OCI-LY7 (cell line): ENCODE data around the gene MSANTD7. TPM values are rescaled to one million over a fixed set of nuclear protein-coding genes. Genes with fewer than 3 reads are reported as not detected.
"Not testable (repeated sequence)": the region's sequence is repeated elsewhere in the genome, so short reads cannot be mapped to it uniquely, and the experiment has no call there.

ENCODE experiments used
- BruUV-seq: library from RNA; stranded (reverse); fragments of 400-500 nt; replicated peaks from 2 replicates; lab custom pipeline; 2021; lab: Mats Ljungman, UMichigan
- CTCF ChIA-PET: fragments of 300-600 bp; sonication (Branson Sonifier 250); formaldehyde crosslinking; loops from one replicate; lab custom pipeline; 2022; ENCODE audit warnings: antibody characterized with exemption; ENCODE audit not compliant: unreplicated experiment; lab: Charles Lee
- POLR2A ChIA-PET: fragments of 300-600 bp; sonication (Branson Sonifier 250); formaldehyde crosslinking; loops from one replicate; lab custom pipeline; 2022; ENCODE audit warnings: antibody characterized with exemption; lab: Charles Lee
- DNase-seq: peaks from one replicate; pipeline ENCODE4 v3.0.0-alpha.2; 2015; ENCODE audit warnings: low spot score
- H2AFZ ChIP-seq: fragments of 200-600 bp; sonication (generic), shearing (Covaris generic); 2 replicates; pipeline ENCODE4 v1.6.1; 2014; ENCODE audit warnings: mild to moderate bottlenecking, antibody characterized with exemption, low read length, moderate library complexity
- H3K27ac ChIP-seq: fragments of 200-600 bp; sonication (generic); 2 replicates; pipeline ENCODE4 v1.5.1; 2014; ENCODE audit warnings: mixed run types, low read depth, mild to moderate bottlenecking, moderate library complexity, low read length, inconsistent platforms; ENCODE audit not compliant: poor library complexity, severe bottlenecking
- H3K36me3 ChIP-seq: fragments of 200-600 bp; sonication (generic); 2 replicates; pipeline ENCODE4 v1.6.1; 2014; ENCODE audit warnings: mild to moderate bottlenecking, antibody characterized with exemption, low read length, moderate library complexity, mixed read lengths; ENCODE audit not compliant: insufficient read depth
- H3K4me1 ChIP-seq: fragments of 200-600 bp; sonication (generic); 2 replicates; pipeline ENCODE4 v1.5.1; 2014; ENCODE audit warnings: mild to moderate bottlenecking, low read length; ENCODE audit not compliant: insufficient read depth, poor library complexity, severe bottlenecking
- H3K4me2 ChIP-seq: fragments of 200-600 bp; sonication (generic); 2 replicates; pipeline ENCODE4 v1.6.1; 2014; ENCODE audit warnings: mild to moderate bottlenecking, low read length
- H3K4me3 ChIP-seq: fragments of 200-600 bp; sonication (generic); 2 replicates; pipeline ENCODE4 v1.5.1; 2014; ENCODE audit warnings: mild to moderate bottlenecking, low read depth, low read length; ENCODE audit not compliant: poor library complexity, severe bottlenecking
- H3K79me2 ChIP-seq: fragments of 200-600 bp; sonication (generic); 2 replicates; pipeline ENCODE4 v1.6.1; 2016; ENCODE audit warnings: low read depth, mild to moderate bottlenecking, low read length, moderate library complexity, mixed read lengths; ENCODE audit not compliant: insufficient read depth
- H3K9me2 ChIP-seq: fragments of 200-600 bp; sonication (generic); 2 replicates; pipeline ENCODE4 v1.6.1; 2016; ENCODE audit warnings: mild to moderate bottlenecking, low read length, mixed read lengths; ENCODE audit not compliant: insufficient read depth
- H3K9me3 ChIP-seq: fragments of 200-600 bp; sonication (generic); 2 replicates; pipeline ENCODE4 v1.6.1; 2014; ENCODE audit warnings: mild to moderate bottlenecking, mixed run types, low read length, mixed read lengths
- H4K20me1 ChIP-seq: fragments of 200-600 bp; sonication (generic); 2 replicates; pipeline ENCODE4 v1.6.1; 2014; ENCODE audit warnings: mild to moderate bottlenecking, antibody characterized with exemption, low read length, moderate library complexity, mixed read lengths; ENCODE audit not compliant: insufficient read depth
- EZH2phosphoT487 ChIP-seq: fragments of 200-600 bp; sonication (generic); IDR thresholded peaks from 2 replicates; pipeline ENCODE4 v1.6.1; 2018; ENCODE audit warnings: low read depth, borderline replicate concordance, mild to moderate bottlenecking, mixed run types, antibody characterized with exemption, low read length, moderate library complexity, mixed read lengths
- intact Hi-C: fragments of 100-400 bp; cut with micrococcal nuclease; formaldehyde crosslinking; loops from one replicate; pipeline ENCODE4 v1.10.0; 2022; ENCODE audit not compliant: unreplicated experiment
- total RNA-seq, 2 experiments: library from RNA; depleted of rRNA in 1 of 2; stranded (reverse); fragments of >200 nt in 1 of 2; shearing (Covaris generic) in 1 of 2; gene quantifications; 2 replicates each; pipeline ENCODE4 v1.2.3, GENCODE V29; 2014 to 2022
- TF ChIP-seq, protein P1 (sequence below): fragments of 200-600 bp; sonication (generic); conservative IDR thresholded peaks from 2 replicates; pipeline ENCODE4 v1.5.1; 2014; ENCODE audit warnings: mild to moderate bottlenecking, antibody characterized with exemption, low read length, moderate library complexity, mixed read lengths

The MSANTD7 gene
- total RNA-seq, 2 experiments from 2014 or later, result 26.5 to 29.5 TPM

DNA sequence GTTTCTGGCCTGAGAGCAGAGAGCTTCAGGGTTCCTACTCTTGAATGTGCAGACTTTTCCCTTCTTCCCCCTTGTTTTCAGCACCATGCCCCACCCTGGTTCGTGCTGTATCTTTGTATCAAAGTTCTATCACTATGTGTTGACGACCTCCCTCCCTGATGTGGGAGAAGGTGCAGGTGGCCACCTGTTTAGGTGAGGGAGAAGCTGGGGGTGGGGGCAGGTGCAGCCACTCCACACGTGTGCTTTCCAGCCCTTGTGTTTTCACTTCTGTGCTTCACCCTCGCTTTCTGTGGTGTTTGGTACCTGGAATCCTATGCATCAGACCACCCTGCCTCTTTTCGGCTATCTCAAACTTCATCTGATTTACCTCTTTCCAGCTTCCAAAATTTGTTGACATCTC lies 20.9 kb downstream of the MSANTD7 start:
- no peak for TF ChIP-seq EZH2phosphoT487
- TF ChIP-seq, protein P1, sequence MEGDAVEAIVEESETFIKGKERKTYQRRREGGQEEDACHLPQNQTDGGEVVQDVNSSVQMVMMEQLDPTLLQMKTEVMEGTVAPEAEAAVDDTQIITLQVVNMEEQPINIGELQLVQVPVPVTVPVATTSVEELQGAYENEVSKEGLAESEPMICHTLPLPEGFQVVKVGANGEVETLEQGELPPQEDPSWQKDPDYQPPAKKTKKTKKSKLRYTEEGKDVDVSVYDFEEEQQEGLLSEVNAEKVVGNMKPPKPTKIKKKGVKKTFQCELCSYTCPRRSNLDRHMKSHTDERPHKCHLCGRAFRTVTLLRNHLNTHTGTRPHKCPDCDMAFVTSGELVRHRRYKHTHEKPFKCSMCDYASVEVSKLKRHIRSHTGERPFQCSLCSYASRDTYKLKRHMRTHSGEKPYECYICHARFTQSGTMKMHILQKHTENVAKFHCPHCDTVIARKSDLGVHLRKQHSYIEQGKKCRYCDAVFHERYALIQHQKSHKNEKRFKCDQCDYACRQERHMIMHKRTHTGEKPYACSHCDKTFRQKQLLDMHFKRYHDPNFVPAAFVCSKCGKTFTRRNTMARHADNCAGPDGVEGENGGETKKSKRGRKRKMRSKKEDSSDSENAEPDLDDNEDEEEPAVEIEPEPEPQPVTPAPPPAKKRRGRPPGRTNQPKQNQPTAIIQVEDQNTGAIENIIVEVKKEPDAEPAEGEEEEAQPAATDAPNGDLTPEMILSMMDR, result no peak
- no peaks in the 10 kb centered on the region for H3K9me2 ChIP-seq
- DNase-seq, result no peak
- no peak overlapping the region for H3K4me3 ChIP-seq
- ChIA-PET POLR2A (interaction anchor here (1.0 to 2.4 kb wide), 4 partner anchors 8 to 98 kb away, joined by 3 to 9 read pairs (median 5); partner anchors contain the start of gene SUV39H2), CTCF (no interaction called here)
- H3K36me3 ChIP-seq, result peaks cover 86% of the 10 kb centered on the region
- H3K79me2 ChIP-seq, result no peaks in the 10 kb centered on the region
- H3K9me3 ChIP-seq, result no peaks in the 10 kb centered on the region
- peak overlapping the region; percentile 16 for H3K27ac ChIP-seq
- peak overlapping the region; percentile 30; the same call in 1 of the 2 replicates for H3K4me2 ChIP-seq
- BruUV-seq, result no TSS peak
- H4K20me1 ChIP-seq, result no peaks in the 10 kb centered on the region
- peaks cover 22% of the 10 kb centered on the region for H3K4me1 ChIP-seq
- no peak overlapping the region for H2AFZ ChIP-seq
- intact Hi-C loops, result no loop called here

DNA sequence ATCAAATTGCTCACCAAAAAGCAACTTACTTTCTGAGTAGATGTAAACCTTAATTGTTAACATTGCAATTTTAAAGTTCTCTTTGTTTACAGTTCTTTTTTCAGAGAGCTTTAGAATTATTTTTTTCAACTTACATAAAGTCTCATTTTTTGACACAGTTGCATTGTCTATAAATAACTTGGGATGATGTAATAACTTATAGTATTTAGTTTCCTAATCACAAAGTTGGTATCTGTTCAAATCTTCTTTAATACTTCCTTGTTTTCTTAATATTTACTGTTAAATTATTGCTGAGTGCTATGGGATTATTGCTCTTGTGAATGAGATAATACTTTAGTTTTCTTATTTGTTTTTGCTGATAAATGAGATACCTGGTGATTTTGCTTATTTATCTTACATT lies 21.7 kb downstream of the MSANTD7 start:
- no peaks in the 10 kb centered on the region for H4K20me1 ChIP-seq
- DNase-seq, result no peak
- CTCF ChIA-PET, result no interaction called here
- intact Hi-C loops, result loop anchor here (5.0 kb wide), 1 partner anchor 53 kb away; no protein-coding TSS in a partner anchor
- no peaks in the 10 kb centered on the region for H3K9me2 ChIP-seq
- no peak for TF ChIP-seq EZH2phosphoT487
- TF ChIP-seq, protein P1, result no peak
- no peak overlapping the region for H3K4me3 ChIP-seq
- H2AFZ ChIP-seq, result no peak overlapping the region
- POLR2A ChIA-PET, result interaction anchor here (1.3 to 2.4 kb wide), 3 partner anchors 12 to 97 kb away, joined by 3 to 9 read pairs (median 4); partner anchors contain the start of gene SUV39H2
- no peaks in the 10 kb centered on the region for H3K79me2 ChIP-seq
- H3K4me1 ChIP-seq, result peaks cover 22% of the 10 kb centered on the region
- H3K36me3 ChIP-seq, result peaks cover 83% of the 10 kb centered on the region
- no TSS peak for BruUV-seq
- H3K4me2 ChIP-seq, result no peak overlapping the region
- no peak overlapping the region for H3K27ac ChIP-seq
- no peaks in the 10 kb centered on the region for H3K9me3 ChIP-seq

DNA sequence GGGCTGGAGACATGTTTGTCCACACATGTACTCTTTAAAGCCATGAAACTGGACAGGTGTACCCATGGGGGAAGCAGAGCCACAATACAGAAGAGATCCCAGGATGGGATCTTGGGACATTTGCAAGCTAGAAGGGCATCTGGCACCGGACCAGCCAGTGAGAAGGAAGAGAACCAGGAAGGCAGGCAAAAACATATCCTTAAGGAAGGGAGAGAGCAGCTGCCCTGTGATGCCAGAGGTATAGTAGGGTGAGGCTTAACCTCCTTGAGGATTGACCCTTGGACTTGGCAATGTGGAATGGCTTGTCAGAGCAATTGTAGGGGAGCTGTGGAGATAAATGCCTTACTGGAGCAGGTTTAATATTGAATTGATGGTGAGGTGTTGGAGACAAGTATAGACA lies 22.7 kb downstream of the MSANTD7 start:
- intact Hi-C loops, result loop anchor here (5.0 kb wide), 1 partner anchor 52 kb away; no protein-coding TSS in a partner anchor
- peaks cover 75% of the 10 kb centered on the region for H3K36me3 ChIP-seq
- H3K4me2 ChIP-seq, result no peak overlapping the region
- H3K9me2 ChIP-seq, result no peaks in the 10 kb centered on the region
- no peaks in the 10 kb centered on the region for H3K79me2 ChIP-seq
- no peaks in the 10 kb centered on the region for H3K9me3 ChIP-seq
- TF ChIP-seq, protein P1, result no peak
- TF ChIP-seq EZH2phosphoT487, result no peak
- DNase-seq, result no peak
- no peak overlapping the region for H3K27ac ChIP-seq
- no TSS peak for BruUV-seq
- no peak overlapping the region for H2AFZ ChIP-seq
- H3K4me3 ChIP-seq, result no peak overlapping the region
- H4K20me1 ChIP-seq, result no peaks in the 10 kb centered on the region
- peaks cover 22% of the 10 kb centered on the region for H3K4me1 ChIP-seq
- ChIA-PET POLR2A (interaction anchor here (2.4 kb wide), 1 partner anchor 17 kb away, joined by 9 read pairs; the partner anchor contains the start of gene SUV39H2), CTCF (no interaction called here)

DNA sequence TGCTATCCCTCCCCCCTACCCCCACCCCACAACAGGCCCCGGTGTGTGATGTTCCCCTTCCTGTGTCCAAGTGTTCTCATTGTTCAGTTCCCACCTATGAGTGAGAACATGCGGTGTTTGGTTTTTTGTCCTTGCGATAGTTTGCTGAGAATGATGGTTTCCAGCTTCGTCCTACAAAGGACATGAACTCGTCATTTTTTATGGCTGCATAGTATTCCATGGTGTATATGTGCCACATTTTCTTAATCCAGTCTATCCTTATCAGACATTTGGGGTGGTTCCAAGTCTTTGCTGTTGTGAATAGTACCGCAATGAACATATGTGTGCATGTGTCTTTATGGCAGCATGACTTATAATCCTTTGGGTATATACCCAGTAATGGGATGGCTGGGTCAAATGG lies 26.4 kb downstream of the MSANTD7 start:
- BruUV-seq, H4K20me1 ChIP-seq, H3K4me2 ChIP-seq, H3K79me2 ChIP-seq, H3K9me3 ChIP-seq, H3K4me1 ChIP-seq, DNase-seq, H3K27ac ChIP-seq, H3K4me3 ChIP-seq, POLR2A ChIA-PET, H2AFZ ChIP-seq, H3K9me2 ChIP-seq, CTCF ChIA-PET: not testable (repeated sequence)
- H3K36me3 ChIP-seq, result peaks cover 75% of the 10 kb centered on the region
- intact Hi-C loops, result loop anchor here (5.0 kb wide), 1 partner anchor 48 kb away; no protein-coding TSS in a partner anchor
